SIG-M5 treated with dmso at 0.1 percent for 504 hours (cell line): ENCODE data around the gene SPOCD1.

Experiments used
- DNase-seq: peaks from one replicate; lab custom pipeline; 2025; ENCODE audit not compliant: unreplicated experiment; lab: John Stamatoyannopoulos, UW

SPOCD1 gene

GRCh38 chr1:31742462-31743212, 73.2 kb downstream of the SPOCD1 start:
- no peak for DNase-seq
